ENCODE measurements around the gene CCK.

DNA sequence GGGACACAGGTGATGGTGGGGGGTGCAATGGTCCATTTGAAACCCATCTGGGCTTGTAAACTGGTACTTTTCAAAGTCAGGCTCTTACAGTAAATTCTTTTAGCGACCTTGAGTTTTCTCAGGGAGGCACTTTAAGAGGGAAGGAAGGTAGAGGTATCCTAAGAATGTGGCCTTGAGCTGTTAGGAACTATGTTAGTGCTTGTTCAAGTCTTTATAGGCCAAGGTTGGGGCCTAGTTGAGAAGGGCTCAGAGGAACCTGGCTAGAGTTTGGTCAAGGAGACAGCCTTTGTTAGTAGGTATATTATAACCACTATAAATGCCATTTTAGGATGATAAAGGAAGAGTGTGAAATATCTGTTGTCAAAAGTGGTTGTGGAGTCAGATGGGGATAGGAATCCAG is 9.2 kb upstream of the CCK start:
- TF ChIP-seq POLR2A (IDR thresholded peaks at IDR 0.05; ENCODE audit: low read depth, low read length) (no peak), POLR2AphosphoS5 (IDR thresholded peaks at IDR 0.05; ENCODE audit: low read depth, low read length) (no peak), TAF1 (IDR thresholded peaks at IDR 0.05; ENCODE audit: borderline replicate concordance, low read depth, low read length) (no peak)

All from GM12892 (cell line).